H1 (cell line): ENCODE data around the gene SERPINH1. TPM values are rescaled to one million over a fixed set of nuclear protein-coding genes. Genes with fewer than 3 reads are reported as not detected.

Source experiments
- BRCA1 ChIP-seq: IDR thresholded peaks from 2 replicates; pipeline ENCODE4 v1.6.1; 2012; ENCODE audit warnings: low read depth, low read length, improper control_type of control experiment
- CHD2 ChIP-seq: IDR thresholded peaks from 2 replicates; pipeline ENCODE4 v1.6.1; 2012; ENCODE audit warnings: low read length, improper control_type of control experiment
- RNF2 ChIP-seq: fragments of 200-900, 300-1000 bp; sonication (generic); IDR thresholded peaks from 2 replicates; pipeline ENCODE4 v1.7.1; 2016; ENCODE audit warnings: borderline replicate concordance, low read depth, mild to moderate bottlenecking, antibody characterized with exemption, low read length; ENCODE audit not compliant: poor library complexity, severe bottlenecking; ENCODE audit errors: missing control alignments
- SP2 ChIP-seq: IDR thresholded peaks from 2 replicates; pipeline ENCODE4 v1.6.1; 2012; ENCODE audit warnings: mild to moderate bottlenecking, low read length, inconsistent platforms
- TBP ChIP-seq: IDR thresholded peaks from 2 replicates; pipeline ENCODE4 v1.6.1; 2011; ENCODE audit warnings: low read depth, low read length, improper control_type of control experiment
- TEAD4 ChIP-seq: IDR thresholded peaks from 2 replicates; pipeline ENCODE4 v1.6.1; 2012; ENCODE audit warnings: low read depth, low read length, inconsistent platforms, mixed read lengths
- polyA plus RNA-seq, 7 experiments: library from polyadenylated mRNA; depleted of rRNA in 3 of 7; stranded (reverse) in 5 of 7; unstranded in 2 of 7; fragments of >200 nt in 5 of 7; fragments of 200-250 nt in 2 of 7; gene quantifications; 1 replicate in 5 of 7; 2 replicates in 1 of 7; 4 replicates in 1 of 7; pipeline versions ENCODE4 v1.2.1 to v1.2.3, GENCODE V29; 2011 to 2013; ENCODE audit warnings: missing spikeins in 2 of 7, mixed read lengths in 2 of 7
- total RNA-seq: library from RNA; stranded (reverse); fragmentation: NEBNext Ultra II Directional; extraction: Animal tissue kit (Norgen Biotek cat#: 25700); gene quantifications from 2 replicates; pipeline ENCODE4 v1.2.1, GENCODE V29; 2021
- TF ChIP-seq, protein P1 (sequence below): fragments of 300-600 bp; sonication (generic); IDR thresholded peaks from 2 replicates; pipeline ENCODE4 v1.7.1; 2012; ENCODE audit warnings: low read length, moderate library complexity, mild to moderate bottlenecking, inconsistent platforms; ENCODE audit not compliant: insufficient replicate concordance
- TF ChIP-seq, protein P2 (sequence below): IDR thresholded peaks from 2 replicates; pipeline ENCODE4 v1.6.1; 2012; ENCODE audit warnings: inconsistent platforms
- TF ChIP-seq, protein P3 (sequence below): IDR thresholded peaks from 2 replicates; pipeline ENCODE4 v1.6.1; 2012; ENCODE audit warnings: inconsistent platforms

Gene SERPINH1
- total and polyA plus RNA-seq, 2 of the 8 experiments (the other 6 are each of a cell fraction or from before 2014, with no cell fraction given) = 420 to 621 TPM

DNA sequence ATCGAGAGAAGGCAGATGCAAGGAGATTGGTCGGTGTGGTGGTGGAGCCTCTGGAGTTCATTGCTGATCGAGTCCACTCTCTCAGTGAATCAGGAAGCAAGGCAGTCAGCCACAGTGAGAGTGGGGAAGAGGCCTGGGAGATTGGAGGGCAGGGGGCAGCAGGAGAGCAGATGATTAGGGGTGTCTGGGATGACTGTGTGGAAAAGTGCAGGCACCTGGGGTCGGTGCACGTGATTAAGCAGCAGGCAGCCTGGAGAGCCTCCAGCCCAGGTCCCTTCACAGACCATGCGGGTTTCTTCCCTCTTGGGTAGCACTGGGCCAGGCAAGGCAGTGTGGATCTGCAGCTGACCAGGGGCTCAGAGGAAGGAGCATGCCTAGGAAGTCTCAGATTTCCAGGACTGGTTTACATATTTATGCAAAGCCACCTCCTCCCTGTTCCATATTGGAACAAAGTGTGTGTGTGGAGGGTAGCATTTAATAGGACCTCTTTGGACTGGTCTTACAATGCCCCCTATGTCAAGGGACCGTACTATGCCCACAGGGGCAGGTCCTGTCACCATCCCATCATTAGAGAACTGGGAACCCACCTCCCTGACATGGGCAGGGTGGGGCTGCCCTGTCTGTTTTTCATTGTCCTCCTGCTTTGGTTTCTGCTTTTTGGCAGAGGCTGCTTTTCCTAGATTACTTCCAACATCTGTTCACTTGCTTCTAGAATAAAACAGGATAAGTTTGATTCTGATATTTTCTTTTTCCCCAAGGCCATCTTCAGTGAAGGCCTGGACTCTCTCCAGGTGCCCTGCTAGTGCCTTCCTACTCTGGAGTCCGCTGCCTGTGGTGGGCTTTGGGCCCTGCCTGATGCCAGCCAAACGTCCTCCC is 22.4 kb upstream of the SERPINH1 start (continued):
- TF ChIP-seq, protein P1, sequence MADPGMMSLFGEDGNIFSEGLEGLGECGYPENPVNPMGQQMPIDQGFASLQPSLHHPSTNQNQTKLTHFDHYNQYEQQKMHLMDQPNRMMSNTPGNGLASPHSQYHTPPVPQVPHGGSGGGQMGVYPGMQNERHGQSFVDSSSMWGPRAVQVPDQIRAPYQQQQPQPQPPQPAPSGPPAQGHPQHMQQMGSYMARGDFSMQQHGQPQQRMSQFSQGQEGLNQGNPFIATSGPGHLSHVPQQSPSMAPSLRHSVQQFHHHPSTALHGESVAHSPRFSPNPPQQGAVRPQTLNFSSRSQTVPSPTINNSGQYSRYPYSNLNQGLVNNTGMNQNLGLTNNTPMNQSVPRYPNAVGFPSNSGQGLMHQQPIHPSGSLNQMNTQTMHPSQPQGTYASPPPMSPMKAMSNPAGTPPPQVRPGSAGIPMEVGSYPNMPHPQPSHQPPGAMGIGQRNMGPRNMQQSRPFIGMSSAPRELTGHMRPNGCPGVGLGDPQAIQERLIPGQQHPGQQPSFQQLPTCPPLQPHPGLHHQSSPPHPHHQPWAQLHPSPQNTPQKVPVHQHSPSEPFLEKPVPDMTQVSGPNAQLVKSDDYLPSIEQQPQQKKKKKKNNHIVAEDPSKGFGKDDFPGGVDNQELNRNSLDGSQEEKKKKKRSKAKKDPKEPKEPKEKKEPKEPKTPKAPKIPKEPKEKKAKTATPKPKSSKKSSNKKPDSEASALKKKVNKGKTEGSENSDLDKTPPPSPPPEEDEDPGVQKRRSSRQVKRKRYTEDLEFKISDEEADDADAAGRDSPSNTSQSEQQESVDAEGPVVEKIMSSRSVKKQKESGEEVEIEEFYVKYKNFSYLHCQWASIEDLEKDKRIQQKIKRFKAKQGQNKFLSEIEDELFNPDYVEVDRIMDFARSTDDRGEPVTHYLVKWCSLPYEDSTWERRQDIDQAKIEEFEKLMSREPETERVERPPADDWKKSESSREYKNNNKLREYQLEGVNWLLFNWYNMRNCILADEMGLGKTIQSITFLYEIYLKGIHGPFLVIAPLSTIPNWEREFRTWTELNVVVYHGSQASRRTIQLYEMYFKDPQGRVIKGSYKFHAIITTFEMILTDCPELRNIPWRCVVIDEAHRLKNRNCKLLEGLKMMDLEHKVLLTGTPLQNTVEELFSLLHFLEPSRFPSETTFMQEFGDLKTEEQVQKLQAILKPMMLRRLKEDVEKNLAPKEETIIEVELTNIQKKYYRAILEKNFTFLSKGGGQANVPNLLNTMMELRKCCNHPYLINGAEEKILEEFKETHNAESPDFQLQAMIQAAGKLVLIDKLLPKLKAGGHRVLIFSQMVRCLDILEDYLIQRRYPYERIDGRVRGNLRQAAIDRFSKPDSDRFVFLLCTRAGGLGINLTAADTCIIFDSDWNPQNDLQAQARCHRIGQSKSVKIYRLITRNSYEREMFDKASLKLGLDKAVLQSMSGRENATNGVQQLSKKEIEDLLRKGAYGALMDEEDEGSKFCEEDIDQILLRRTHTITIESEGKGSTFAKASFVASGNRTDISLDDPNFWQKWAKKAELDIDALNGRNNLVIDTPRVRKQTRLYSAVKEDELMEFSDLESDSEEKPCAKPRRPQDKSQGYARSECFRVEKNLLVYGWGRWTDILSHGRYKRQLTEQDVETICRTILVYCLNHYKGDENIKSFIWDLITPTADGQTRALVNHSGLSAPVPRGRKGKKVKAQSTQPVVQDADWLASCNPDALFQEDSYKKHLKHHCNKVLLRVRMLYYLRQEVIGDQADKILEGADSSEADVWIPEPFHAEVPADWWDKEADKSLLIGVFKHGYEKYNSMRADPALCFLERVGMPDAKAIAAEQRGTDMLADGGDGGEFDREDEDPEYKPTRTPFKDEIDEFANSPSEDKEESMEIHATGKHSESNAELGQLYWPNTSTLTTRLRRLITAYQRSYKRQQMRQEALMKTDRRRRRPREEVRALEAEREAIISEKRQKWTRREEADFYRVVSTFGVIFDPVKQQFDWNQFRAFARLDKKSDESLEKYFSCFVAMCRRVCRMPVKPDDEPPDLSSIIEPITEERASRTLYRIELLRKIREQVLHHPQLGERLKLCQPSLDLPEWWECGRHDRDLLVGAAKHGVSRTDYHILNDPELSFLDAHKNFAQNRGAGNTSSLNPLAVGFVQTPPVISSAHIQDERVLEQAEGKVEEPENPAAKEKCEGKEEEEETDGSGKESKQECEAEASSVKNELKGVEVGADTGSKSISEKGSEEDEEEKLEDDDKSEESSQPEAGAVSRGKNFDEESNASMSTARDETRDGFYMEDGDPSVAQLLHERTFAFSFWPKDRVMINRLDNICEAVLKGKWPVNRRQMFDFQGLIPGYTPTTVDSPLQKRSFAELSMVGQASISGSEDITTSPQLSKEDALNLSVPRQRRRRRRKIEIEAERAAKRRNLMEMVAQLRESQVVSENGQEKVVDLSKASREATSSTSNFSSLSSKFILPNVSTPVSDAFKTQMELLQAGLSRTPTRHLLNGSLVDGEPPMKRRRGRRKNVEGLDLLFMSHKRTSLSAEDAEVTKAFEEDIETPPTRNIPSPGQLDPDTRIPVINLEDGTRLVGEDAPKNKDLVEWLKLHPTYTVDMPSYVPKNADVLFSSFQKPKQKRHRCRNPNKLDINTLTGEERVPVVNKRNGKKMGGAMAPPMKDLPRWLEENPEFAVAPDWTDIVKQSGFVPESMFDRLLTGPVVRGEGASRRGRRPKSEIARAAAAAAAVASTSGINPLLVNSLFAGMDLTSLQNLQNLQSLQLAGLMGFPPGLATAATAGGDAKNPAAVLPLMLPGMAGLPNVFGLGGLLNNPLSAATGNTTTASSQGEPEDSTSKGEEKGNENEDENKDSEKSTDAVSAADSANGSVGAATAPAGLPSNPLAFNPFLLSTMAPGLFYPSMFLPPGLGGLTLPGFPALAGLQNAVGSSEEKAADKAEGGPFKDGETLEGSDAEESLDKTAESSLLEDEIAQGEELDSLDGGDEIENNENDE = no peak
- no peak for TF ChIP-seq CHD2
- TF ChIP-seq BRCA1 = no peak
- TF ChIP-seq SP2 = no peak
- TF ChIP-seq, protein P2, sequence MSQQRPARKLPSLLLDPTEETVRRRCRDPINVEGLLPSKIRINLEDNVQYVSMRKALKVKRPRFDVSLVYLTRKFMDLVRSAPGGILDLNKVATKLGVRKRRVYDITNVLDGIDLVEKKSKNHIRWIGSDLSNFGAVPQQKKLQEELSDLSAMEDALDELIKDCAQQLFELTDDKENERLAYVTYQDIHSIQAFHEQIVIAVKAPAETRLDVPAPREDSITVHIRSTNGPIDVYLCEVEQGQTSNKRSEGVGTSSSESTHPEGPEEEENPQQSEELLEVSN = no peak
- no peak for TF ChIP-seq TEAD4
- TF ChIP-seq, protein P3, sequence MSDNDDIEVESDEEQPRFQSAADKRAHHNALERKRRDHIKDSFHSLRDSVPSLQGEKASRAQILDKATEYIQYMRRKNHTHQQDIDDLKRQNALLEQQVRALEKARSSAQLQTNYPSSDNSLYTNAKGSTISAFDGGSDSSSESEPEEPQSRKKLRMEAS = no peak
- TF ChIP-seq TBP = no peak
- TF ChIP-seq RNF2 = no peak
